Skin epidermis (tissue), 12 donors: ENCODE data around the gene PRDM16.

Source experiments
- H3K27ac ChIP-seq, 21 experiments: fragments of 200-600 bp; sonication (generic) in 11 of 21; one replicate each; pipeline ENCODE4 v1.5.0; 2020; ENCODE audit warnings: mild to moderate bottlenecking in 3 of 21, inconsistent platforms in 2 of 21, moderate library complexity in 2 of 21
- H3K4me3 ChIP-seq, 7 experiments: fragments of 200-600 bp; sonication (generic) in 2 of 7; one replicate each; pipeline ENCODE4 v1.5.0; 2020; ENCODE audit warnings: inconsistent platforms in 2 of 7, mild to moderate bottlenecking in 2 of 7, moderate library complexity in 1 of 7

The PRDM16 gene

GRCh38 chr1:3031401-3032221 is 37.4 kb upstream of the PRDM16 start:
- Histone ChIP-seq H3K4me3 (no peak overlapping the region), H3K27ac (no peak overlapping the region)

- no peak overlapping the region for H3K4me3 ChIP-seq
Measured at GRCh38 chr1:3032371-3033039, 36.5 kb upstream of the PRDM16 start.

DNA sequence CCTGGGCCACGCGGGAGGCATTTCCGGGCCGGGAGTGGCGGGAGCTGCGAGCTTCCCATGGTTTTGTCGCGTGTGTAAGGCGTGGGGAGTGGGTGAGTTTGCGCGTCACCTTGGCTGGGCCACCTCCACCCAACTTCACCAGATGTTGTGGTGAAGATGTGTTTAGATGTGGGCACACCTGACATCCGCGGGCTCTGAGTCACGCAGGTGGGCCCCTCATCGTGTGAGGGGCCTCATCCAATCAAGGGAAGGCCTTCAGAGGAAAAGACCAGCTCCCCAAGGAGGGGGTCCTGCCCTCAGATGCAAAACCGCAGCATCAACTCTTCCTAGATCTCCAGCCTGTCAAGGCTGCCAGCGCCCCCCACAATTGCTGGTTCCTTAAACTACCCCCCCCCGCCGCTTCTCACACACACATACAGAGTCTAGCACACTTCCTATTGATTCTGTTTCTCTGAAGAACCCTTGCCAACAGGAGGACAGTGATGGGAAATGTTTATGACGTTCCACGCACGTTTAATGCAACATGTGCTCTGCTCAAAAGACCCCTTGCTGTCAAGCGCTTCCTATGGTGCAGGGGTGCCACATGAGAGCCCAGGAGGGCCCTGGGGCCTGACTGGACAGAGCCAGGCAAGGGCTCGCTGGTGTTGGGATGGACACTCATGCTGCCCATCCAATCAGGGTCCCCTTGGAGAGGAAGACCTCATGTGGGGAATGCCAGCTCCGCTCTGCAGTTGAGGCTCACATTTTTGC is 35.8 kb upstream of the PRDM16 start:
- H3K27ac ChIP-seq = no peak overlapping the region
- H3K4me3 ChIP-seq = no peak overlapping the region

More at GRCh38 chr1:3032371-3033039, 36.5 kb upstream of the PRDM16 start:
- H3K27ac ChIP-seq = no peak overlapping the region

GRCh38 chr1:3033790-3034090 is 35.3 kb upstream of the PRDM16 start:
- Histone ChIP-seq H3K27ac (no peak overlapping the region), H3K4me3 (no peak overlapping the region)

DNA sequence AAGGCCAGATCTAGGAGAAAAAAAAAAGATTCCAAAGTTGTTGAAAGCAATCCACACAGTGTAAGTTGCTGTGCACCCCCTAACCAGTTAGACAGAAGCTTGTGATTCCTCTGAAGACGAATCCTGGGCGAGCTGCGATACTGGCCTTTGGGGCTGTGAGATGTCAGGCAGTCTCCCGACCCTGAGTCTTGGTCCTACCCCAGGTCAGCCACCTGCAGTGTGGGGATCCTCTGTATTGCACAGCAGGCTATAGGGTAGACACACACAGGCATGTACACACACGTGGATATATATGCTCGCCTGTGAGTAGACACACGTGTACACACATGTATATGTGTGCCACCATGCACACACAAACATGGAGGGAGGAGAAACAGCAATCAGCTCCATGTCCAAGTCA is 34.8 kb upstream of the PRDM16 start:
- H3K27ac ChIP-seq = no peak overlapping the region
- no peak overlapping the region for H3K4me3 ChIP-seq

DNA sequence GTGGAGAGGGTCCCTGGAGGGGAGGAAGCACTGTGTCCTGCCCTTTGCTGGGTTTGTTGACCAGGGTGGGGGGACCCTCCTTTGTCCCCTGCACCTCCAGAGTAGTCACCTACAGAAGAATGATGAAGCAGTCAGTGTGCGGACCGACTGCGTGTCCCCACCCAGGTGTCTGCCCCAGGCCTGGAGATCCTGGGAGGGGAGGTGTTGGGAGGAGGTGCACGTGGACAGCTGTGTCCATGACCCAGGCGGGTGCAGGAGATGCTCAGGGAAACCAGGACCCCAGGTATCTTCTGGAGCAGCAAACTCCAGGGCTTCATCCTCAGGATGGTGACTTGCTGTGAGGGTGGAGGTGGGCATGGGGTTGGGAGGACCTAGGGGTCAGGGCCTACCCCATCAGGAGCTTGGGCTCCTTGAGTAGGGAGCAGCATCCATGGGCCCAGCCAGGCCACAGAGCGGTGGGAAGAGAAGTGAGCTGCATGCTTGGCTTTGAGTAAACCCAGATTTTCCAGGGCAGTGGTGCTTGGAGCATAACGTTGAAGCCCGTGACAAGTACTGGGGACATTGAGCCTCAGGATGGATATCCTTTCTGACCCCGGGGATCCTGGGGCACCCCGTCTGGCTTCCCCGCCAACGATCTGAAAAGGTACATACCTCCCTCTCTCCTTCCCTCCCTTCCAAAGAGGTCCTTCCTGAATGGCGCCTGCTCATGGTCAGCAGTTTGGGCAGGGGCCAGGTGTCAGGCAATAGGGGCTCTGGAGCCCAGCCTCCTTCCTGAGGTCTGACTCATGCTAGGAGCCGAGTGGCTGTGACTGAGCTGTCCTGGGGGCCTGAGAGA is 34.1 kb upstream of the PRDM16 start:
- H3K27ac ChIP-seq = no peak overlapping the region
- no peak overlapping the region for H3K4me3 ChIP-seq

- Histone ChIP-seq H3K27ac (no peak overlapping the region), H3K4me3 (no peak overlapping the region)
Measured at GRCh38 chr1:3035563-3036446, 33.2 kb upstream of the PRDM16 start.

GRCh38 chr1:3036447-3037280 is 32.3 kb upstream of the PRDM16 start:
- no peak overlapping the region for H3K27ac ChIP-seq
- no peak overlapping the region for H3K4me3 ChIP-seq

GRCh38 chr1:3037281-3038040 is 31.5 kb upstream of the PRDM16 start:
- Histone ChIP-seq H3K4me3 (no peak overlapping the region), H3K27ac (no peak overlapping the region)

DNA sequence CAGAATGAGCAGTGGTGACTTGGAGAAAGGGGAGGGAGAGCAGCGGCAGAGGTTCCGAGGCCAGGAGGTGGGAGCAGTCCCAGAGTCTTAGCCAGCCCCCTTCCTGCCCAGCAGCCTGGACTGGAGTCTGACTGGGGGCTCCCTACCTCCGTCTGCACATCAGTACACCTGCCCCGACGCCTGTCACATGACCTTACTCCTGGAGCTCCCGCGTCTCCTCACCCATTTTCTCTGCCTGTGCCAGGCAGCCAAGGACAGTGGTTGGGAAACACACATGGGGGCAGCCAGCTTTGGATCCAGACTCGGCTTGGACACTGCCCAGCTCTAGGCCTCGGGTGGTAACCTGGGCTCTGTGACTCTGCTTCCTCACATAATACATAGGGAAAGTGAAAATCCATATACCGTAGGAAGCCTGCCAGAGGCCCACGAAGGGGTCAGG is 30.9 kb upstream of the PRDM16 start:
- Histone ChIP-seq H3K4me3 (no peak overlapping the region), H3K27ac (no peak overlapping the region)

DNA sequence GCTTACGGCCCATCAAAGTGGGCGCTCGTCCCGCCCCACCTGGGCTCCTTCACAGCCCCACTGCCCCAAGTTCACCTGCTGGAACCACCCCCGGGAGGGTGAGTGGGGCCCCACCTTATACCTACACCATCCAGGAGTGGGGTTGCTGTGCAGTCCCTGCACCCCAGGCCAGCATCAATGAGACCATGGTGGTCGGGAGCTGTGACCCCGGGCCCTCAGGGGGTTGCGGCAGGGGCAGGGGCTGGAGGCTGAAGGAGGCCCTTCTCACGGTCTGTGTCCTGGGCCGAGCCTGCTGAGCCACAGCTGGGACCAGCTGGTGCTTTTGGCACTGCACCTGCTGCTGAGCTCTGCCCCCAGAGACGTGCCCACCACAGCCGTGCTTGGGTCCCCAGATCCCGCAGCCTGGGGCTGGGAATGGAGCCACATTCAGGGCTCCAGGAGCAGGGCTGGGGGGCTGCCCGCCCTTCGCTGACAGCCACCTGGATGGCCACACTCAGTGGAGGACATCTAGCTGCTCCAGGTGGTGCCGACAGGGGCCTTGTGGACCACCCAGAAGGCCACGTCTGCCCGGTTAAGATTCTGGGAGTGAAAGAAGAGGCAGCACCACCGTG is 30.3 kb upstream of the PRDM16 start:
- H3K27ac ChIP-seq = no peak overlapping the region
- H3K4me3 ChIP-seq = no peak overlapping the region

GRCh38 chr1:3040004-3040403 is 29.0 kb upstream of the PRDM16 start:
- no peak overlapping the region for H3K4me3 ChIP-seq
- no peak overlapping the region for H3K27ac ChIP-seq

GRCh38 chr1:3042481-3042880 is 26.5 kb upstream of the PRDM16 start:
- no peak overlapping the region for H3K27ac ChIP-seq
- H3K4me3 ChIP-seq = no peak overlapping the region

GRCh38 chr1:3049164-3049563 is 19.8 kb upstream of the PRDM16 start:
- Histone ChIP-seq H3K4me3 (no peak overlapping the region), H3K27ac (no peak overlapping the region)

DNA sequence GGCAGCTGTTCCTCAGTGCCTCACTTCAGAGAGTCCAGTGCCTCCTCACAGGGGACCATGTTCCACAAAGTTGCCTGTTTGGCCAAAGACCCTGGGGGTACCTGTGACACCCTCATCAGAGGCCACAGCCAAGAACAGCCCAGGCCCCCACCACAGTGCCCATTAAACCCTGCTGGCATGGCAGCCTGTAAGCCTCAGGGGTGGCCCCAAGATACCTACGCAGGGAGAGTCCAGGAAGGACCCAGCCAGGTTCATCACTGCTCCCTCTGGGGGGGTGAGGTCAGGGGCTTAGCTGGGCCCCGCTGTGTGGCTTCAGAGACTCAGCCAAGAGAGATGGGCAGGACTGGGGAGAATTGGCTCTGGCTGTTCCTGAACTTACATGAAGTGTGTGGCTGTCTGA is 19.1 kb upstream of the PRDM16 start:
- Histone ChIP-seq H3K4me3 (no peak overlapping the region), H3K27ac (no peak overlapping the region)

DNA sequence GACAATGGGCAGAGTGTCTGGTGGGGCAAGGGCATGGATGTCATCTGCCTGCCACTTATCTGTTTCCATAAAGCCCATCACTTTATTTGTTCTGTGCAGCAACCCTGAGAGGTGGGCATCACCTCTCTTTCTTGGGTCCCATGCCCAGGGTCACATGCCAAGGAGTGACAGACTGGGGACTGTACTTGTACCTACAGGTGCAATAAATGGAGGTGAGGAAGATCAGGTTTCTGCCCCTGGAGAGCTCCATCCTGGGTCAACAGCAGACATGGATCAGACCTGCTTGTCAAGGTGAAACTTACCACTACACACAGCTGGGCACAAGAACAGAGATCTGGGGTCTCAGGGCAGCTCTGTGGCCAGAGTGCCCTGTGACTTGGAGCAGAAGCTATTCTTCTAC is 18.4 kb upstream of the PRDM16 start:
- H3K27ac ChIP-seq = no peak overlapping the region
- H3K4me3 ChIP-seq = no peak overlapping the region
